HAP-1 (cell line): ENCODE measurements around the gene DHX58.

Experiments
- DNase-seq, 2 experiments: peaks; one replicate each; pipeline ENCODE4 v3.0.0-alpha.2; 2016 to 2020; ENCODE audit warnings: low spot score in 2 of 2
- H3K27me3 ChIP-seq: fragments of 250-450 bp; sonication (Bioruptor Pico); 2 replicates; pipeline ENCODE4 v1.5.1; 2020; ENCODE audit warnings: low read depth, mild to moderate bottlenecking, moderate library complexity
- H3K36me3 ChIP-seq: fragments of 250-450 bp; sonication (Bioruptor Pico); replicated peaks from 2 replicates; pipeline ENCODE4 v1.5.1; 2020; ENCODE audit warnings: mild to moderate bottlenecking
- H3K4me1 ChIP-seq: fragments of 250-450 bp; sonication (Bioruptor Pico); 2 replicates; pipeline ENCODE4 v1.5.1; 2020; ENCODE audit warnings: mild to moderate bottlenecking
- H3K4me3 ChIP-seq: fragments of 250-450 bp; sonication (Bioruptor Pico); 2 replicates; pipeline ENCODE4 v1.5.1; 2020; ENCODE audit warnings: mild to moderate bottlenecking, moderate library complexity
- H3K9me3 ChIP-seq: fragments of 250-450 bp; sonication (Bioruptor Pico); 2 replicates; pipeline ENCODE4 v1.5.1; 2020; ENCODE audit warnings: mild to moderate bottlenecking, moderate library complexity
- in situ Hi-C: fragments of 300-500 bp; cut with MboI; formaldehyde crosslinking; loops from 3 replicates; pipeline ENCODE4 v1.14.3; 2020; ENCODE audit warnings: low sequenced_read_pairs, inconsistent platforms, mixed read lengths

The DHX58 gene

DNA sequence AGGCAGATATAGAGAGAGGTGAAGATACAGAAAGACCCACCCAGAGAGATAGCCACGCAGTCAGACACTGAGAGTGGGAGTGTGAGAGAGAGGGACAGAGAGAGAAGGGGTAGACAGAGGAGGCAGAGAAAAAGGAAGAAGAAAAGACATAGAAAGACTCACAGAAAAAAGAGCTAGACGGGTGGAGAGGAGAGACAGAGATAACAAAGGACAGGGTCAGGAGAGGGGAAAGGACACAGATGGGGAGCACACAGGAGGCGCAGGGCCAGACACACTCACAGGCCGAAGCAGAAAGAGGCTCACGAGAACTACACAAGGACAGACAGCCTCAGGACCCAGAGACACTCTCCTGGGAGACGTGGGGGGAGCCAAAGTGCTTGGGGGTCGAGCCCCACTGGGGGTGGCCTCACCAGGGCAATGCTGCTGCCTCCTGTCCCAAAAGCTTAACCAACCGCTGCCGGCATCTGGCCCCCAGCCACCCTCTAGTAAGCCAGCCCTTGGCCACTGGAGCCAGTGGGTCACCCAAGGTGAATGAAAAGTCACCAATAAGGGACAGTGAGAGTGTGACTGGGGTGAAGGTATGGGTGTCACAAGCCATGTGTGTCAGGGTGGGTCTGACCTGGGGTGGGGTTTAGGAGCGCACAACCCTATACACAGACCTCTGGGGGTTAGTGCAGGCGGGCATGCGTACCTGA is 18.0 kb downstream of the DHX58 start:
- in situ Hi-C loops, result no loop called here
- H3K4me3 ChIP-seq, result no peak overlapping the region
- H3K9me3 ChIP-seq, result no peaks in the 10 kb centered on the region
- H3K4me1 ChIP-seq, result peaks cover 3% of the 10 kb centered on the region; the same call in 1 of the 2 replicates
- no peaks in the 10 kb centered on the region for H3K36me3 ChIP-seq
- no peak for DNase-seq
- H3K27me3 ChIP-seq, result peaks cover 4% of the 10 kb centered on the region; the same call in 1 of the 2 replicates

DNA sequence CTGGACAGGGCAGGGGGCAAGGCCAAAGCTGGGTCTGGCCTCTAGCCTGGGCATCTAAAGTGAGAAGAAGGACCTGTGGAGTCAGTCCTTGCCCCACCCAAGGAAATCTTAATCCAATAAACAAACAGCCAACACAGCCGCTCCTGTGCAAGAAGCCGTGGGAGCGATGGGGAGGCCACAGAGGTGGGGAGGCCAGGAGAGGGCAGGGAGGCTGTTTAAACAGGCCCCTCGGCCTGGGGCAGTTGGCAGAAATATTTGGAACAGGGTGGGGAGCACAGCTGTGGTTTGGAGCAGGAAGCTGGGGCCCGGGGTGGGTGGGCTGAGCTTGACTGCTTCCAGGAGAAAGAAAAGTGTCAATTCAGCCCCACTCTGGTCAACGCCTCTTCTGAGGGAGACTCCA is 19.6 kb downstream of the DHX58 start:
- peaks cover 8% of the 10 kb centered on the region for H3K27me3 ChIP-seq
- no peaks in the 10 kb centered on the region for H3K9me3 ChIP-seq
- DNase-seq, result no peak
- no peaks in the 10 kb centered on the region for H3K36me3 ChIP-seq
- in situ Hi-C loops, result no loop called here
- H3K4me1 ChIP-seq, result peaks cover under 1% of the 10 kb centered on the region; the same call in 1 of the 2 replicates
- no peak overlapping the region for H3K4me3 ChIP-seq

DNA sequence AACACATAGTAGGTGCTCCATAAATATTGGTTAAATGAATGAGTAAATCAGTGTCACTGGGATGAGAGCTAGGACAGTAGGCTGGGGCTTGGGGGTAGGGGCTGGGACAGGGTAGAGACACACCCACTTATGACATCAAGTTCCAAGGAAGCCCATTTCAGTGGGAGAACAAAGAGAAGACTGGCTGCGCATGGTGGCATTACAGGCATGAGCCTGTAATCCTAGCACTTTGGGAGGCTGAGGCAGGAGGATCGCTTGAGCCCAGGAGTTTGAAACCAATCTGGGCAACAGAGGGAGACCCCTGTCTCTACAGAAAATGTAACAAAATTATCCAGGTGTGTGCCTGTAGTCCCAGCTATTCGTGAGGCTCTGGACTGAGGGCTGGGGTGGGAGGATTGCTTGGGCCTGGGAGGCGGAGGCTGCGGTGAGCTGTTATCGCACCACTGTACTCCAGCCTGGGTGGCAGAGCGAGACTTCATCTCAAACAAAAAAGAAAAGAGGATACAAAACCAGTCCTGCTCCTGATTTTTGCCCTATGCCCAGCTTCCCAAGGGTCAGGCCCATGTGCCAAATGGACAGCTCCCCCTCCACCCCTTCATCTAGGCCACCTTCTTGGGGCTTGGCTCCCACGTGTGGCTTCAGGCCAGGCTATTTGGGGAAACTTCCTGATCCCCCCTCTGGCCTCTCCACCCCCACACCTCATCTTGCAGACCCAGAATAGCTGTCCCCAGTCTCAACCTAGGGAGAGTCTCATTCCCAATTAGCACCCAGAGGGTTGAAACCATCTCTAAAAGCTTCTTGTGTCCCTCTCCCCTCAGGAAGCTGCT is 21.3 kb downstream of the DHX58 start:
- H3K4me3 ChIP-seq, result no peak overlapping the region
- no peaks in the 10 kb centered on the region for H3K36me3 ChIP-seq
- no peaks in the 10 kb centered on the region for H3K9me3 ChIP-seq
- peaks cover 8% of the 10 kb centered on the region for H3K27me3 ChIP-seq
- in situ Hi-C loops, result no loop called here
- H3K4me1 ChIP-seq, result no peaks in the 10 kb centered on the region
- DNase-seq, result no peak

DNA sequence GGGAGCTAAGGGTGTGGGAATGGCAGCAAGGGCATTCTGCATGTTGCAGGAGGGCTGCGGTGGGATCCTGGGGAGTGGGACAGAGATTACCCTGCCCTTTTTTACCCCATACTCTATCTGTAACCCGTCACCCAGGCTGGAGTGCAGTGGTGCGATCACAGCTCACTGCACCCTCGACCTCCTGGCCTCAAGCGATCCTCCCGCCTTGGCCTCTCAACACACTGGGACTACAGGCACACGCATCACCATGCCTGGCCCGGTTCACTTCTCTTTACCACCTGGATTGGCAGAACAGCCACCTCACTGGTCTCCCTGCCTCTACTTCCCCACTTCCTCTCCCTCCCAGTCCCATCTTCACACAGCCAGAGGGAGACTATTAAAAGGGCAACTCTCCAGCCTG is 23.8 kb downstream of the DHX58 start:
- no peak overlapping the region for H3K4me3 ChIP-seq
- no peaks in the 10 kb centered on the region for H3K4me1 ChIP-seq
- no peak for DNase-seq
- H3K27me3 ChIP-seq, result peaks cover 8% of the 10 kb centered on the region
- H3K9me3 ChIP-seq, result no peaks in the 10 kb centered on the region
- no peaks in the 10 kb centered on the region for H3K36me3 ChIP-seq
- in situ Hi-C loops, result no loop called here

DNA sequence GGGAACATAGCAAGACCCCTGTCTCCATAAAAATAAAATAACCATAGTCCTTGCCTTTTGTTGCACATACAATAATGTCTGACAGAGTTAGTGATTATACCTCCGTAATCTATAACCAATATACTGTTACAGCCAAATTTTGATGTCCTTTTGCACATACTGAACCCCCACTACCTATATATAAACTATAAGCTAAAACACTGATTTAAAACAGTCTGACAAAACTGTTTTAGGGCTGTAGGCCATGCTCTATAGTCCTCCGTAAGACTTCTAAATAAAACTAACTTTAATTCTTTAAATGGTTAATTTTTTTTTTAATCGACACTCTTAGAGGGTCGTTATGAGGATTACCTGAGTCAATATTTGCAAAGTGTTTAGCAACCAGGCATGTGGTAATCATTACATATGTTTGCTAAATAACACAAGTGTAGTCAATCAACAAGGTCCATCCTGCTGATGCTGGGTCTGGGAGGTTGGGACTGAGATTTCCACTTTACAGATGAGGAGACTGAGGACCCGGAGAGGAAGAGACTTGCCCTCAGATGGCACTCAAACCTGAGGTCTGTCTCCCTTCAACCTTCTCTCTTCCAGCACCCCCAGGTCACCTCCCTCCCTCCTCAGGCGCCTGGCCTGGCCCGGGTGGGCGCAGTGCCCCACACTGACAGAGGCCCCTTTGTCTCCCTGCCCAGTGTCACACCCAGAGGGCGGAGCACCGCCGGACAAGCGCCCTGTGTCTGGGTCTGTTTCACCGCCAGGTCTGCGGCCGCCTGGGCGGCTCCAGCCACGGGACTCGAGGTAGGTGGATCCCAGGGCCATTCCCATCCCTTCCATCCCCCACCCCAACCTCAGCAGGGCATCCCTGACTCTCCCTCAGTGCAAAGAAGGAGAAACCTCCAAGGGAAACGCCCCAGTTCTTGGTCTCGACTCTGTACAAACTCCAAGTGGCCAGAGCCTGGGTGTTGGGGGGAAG is 24.5 kb downstream of the DHX58 start:
- H3K36me3 ChIP-seq, result no peaks in the 10 kb centered on the region
- no peak for DNase-seq
- H3K27me3 ChIP-seq, result peaks cover 8% of the 10 kb centered on the region
- no peak overlapping the region for H3K4me3 ChIP-seq
- H3K4me1 ChIP-seq, result no peaks in the 10 kb centered on the region
- H3K9me3 ChIP-seq, result no peaks in the 10 kb centered on the region
- in situ Hi-C loops, result no loop called here

DNA sequence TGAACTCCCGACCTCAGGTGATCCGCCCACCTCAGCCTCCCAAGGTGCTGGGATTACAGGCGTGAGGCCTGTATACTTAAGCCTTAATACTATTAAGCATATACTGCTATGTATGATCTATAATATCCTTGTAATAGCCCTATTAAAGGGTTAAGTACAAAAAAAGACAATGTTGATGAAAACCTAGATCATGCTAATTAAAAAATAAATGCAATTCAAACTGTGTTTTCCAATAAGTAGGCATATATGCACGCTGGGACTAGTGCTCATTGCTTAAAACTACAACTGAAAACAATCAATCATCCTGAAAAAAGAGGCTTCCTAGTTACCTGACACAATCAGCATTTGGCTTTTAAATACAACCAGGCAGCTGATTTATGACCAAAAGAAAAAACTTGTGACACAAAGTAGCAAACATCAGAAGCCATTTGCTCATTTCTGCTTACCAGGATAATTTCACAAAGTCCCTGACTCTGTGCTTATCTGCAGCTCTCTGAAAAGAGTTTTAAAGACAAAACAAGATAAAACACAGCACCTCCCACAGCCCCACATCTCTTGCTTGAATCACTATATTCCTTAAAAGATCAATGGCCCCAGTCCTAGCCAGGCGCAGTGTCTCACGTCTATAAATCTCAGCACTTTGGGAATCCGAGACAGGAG is 25.3 kb downstream of the DHX58 start:
- in situ Hi-C loops, result no loop called here
- no peak for DNase-seq

DNA sequence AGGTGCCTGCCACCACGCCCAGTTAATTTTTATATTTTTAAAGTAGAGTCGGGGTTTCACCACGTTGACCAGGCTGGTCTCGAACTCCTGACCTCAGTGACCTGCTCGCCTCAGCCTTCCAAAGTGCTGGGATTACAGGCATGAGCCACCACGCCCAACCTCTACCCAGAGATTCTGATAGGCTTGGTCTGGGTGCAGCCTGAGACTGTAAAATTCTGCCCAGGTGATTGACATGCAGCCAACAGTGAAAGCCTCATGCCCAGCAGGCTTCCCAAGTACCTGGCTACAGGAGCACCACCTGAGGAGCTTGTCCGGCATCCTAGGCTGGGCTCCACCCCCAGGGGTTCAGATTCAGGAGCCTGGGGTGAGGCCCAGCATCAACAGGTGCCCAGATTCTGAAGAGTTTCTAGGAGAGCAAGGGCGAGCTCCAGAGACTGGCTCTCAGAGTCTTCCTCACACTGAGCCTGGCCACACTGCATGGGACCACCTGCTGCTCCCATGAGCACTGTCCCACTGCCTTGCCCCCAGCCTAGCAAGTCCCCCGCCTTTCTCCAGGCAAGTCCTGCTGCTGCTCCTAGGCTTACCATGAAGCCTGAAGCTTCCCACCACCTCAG is 30.9 kb downstream of the DHX58 start:
- Histone ChIP-seq H3K4me3 (no peak overlapping the region), H3K36me3 (no peaks in the 10 kb centered on the region), H3K9me3 (no peaks in the 10 kb centered on the region), H3K4me1 (no peaks in the 10 kb centered on the region), H3K27me3 (no peaks in the 10 kb centered on the region)
- in situ Hi-C loops, result no loop called here
- peak in 1 of 2 experiments; percentile 0 for DNase-seq

More for the DNA sequence above, 25.3 kb downstream of the DHX58 start:
- H3K4me3 ChIP-seq, result no peak overlapping the region
- no peaks in the 10 kb centered on the region for H3K4me1 ChIP-seq
- H3K9me3 ChIP-seq, result no peaks in the 10 kb centered on the region
- H3K27me3 ChIP-seq, result peaks cover 8% of the 10 kb centered on the region
- H3K36me3 ChIP-seq, result no peaks in the 10 kb centered on the region

DNA sequence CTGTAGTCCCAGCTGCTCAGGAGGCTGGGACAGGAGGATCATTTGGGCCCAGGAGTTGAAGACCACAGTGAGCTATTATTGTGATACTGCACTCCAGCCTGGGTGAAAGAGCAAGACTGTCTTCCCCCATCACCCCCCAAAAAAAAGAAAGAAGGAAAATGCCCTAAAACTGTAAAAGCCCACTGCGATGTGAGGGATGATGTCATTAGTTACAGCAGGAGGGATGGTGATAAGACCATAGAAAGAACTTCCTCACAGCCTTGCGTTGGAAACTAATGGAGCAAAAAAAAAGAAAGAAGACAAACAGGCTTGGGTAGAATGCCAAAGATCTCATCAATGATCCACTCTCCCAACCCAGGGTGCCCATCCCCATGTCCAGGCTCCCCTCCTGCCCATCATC is 33.0 kb downstream of the DHX58 start:
- in situ Hi-C loops, result no loop called here
- Histone ChIP-seq H3K36me3 (no peaks in the 10 kb centered on the region), H3K27me3 (no peaks in the 10 kb centered on the region), H3K4me1 (no peaks in the 10 kb centered on the region), H3K9me3 (no peaks in the 10 kb centered on the region), H3K4me3 (no peak overlapping the region)
- no peak for DNase-seq

DNA sequence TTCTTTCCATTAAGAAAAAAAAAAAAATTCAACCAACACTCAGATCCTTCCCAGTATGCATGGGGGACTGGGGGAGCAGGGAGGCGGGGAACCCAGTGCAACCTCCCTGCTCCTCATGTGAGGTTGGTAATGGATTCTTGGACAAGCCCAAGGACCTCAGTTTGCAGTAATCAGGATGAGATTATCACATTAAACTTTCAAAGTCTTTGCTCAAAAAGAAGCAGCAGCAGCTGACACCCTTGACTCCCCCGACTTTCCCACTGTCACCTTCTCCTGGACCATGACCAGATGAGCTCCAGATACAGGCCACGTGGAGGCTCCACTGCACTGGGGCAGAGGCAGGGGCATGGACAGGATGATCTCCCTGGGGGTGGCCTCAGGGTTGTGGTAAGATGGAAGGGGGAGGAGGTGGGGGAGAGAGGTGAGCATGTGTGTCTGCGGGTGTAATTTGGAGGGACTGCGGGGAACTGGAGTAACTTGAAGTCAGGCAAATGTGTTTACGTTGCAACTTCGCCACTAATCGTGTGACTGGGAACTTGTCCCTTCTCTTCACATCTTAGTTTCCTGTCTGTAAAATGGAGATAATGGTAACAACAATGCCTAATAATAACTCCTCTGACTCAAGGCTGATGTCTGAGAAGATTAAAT is 34.0 kb downstream of the DHX58 start:
- Histone ChIP-seq H3K27me3 (no peaks in the 10 kb centered on the region), H3K9me3 (no peaks in the 10 kb centered on the region), H3K4me1 (no peaks in the 10 kb centered on the region), H3K36me3 (no peaks in the 10 kb centered on the region), H3K4me3 (no peak overlapping the region)
- no peak for DNase-seq
- in situ Hi-C loops, result no loop called here

DNA sequence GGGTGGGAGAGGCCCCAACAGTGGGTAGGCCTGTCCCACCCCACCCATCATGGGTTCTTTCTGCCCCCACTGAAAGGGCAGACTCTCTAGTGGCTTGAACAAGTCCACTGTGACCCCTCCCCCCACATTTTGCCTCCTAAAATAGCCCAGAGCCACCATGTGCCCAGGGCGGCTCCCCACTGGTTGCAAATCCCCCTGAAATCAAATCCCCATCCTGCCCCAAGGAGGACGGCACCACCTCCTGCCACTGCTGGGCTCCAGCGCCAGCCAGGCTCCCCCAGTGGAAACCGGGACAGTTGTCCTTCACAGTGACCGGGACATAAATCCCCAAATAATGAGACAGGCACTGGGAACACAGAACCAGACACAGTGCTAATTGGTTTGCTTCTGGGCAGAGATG is 34.8 kb downstream of the DHX58 start:
- no peaks in the 10 kb centered on the region for H3K4me1 ChIP-seq
- no peaks in the 10 kb centered on the region for H3K9me3 ChIP-seq
- no peaks in the 10 kb centered on the region for H3K36me3 ChIP-seq
- in situ Hi-C loops, result no loop called here
- no peaks in the 10 kb centered on the region for H3K27me3 ChIP-seq
- no peak overlapping the region for H3K4me3 ChIP-seq
- no peak for DNase-seq

DNA sequence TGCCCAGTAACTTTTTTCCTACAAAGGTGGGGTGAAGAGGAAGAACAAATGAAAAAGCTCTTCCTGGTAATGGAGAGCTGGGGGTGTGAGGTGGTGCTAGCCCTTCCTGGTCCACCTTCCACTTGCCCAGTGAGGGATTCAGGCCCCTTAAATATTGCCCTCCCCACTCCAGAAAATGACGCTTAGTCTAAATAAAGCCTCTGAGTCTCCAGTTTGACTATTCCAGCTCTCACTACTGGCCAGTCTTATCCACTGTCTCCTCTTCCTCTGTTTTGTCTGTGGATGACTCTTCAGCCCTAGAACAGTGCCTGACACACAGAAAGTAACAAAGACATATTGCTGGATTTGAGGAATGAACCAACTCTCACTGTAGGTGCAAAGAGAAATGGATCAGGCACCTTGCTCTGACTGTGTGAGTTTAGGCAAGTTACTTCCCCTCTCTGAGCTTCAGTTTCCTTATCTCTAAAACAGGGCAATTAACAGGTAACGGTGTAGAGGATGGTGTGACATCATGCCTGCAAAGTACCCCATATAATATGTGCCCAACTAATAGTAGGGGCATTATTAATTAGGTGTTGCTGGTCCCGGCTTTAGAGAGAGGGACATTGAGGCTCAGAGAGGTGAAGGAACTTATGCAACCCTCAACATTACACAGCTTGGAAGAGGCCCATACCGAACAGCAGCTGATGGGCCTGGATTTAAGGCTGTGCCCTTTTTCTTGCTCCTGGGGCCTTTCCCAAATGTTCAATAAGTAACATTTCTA is 35.5 kb downstream of the DHX58 start:
- peaks cover 1% of the 10 kb centered on the region; the same call in 1 of the 2 replicates for H3K4me1 ChIP-seq
- in situ Hi-C loops, result no loop called here
- H3K36me3 ChIP-seq, result no peaks in the 10 kb centered on the region
- DNase-seq, result no peak
- no peaks in the 10 kb centered on the region for H3K9me3 ChIP-seq
- H3K4me3 ChIP-seq, result no peak overlapping the region
- H3K27me3 ChIP-seq, result no peaks in the 10 kb centered on the region

DNA sequence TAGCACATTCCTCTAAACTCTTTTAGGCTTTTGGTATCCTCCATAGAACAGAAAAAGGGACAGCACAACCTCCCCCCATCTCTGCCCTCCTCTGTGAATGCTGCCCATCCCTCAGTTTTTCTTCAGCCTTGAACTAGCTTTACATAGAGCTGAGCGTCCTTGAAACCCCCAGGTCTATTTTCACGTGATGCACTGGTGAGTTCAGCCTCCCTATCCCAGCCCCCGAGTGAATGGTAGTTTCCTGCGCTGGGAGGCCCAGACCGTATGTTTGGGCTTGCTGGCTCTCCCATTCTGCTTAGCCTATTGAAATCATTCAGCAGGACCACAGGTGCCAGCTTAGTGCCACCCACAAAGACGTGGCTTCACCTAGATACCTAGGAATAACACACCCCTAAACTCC is 36.7 kb downstream of the DHX58 start:
- Histone ChIP-seq H3K4me3 (no peak overlapping the region), H3K27me3 (no peaks in the 10 kb centered on the region), H3K9me3 (no peaks in the 10 kb centered on the region), H3K4me1 (peaks cover 4% of the 10 kb centered on the region; the same call in 1 of the 2 replicates), H3K36me3 (no peaks in the 10 kb centered on the region)
- in situ Hi-C loops, result no loop called here
- DNase-seq, result no peak
